C4-2B (cell line): ENCODE measurements around the gene KCNK4.

Experiments
- H3K27ac ChIP-seq: fragments of 450-650 bp; 2 replicates; pipeline ENCODE4 v1.5.1; 2017
- ZFX ChIP-seq: fragments of 450-650 bp; IDR thresholded peaks from 2 replicates; pipeline ENCODE4 v1.6.1; 2017
- TF ChIP-seq, protein P1 (sequence below): fragments of 450-650 bp; conservative IDR thresholded peaks from 2 replicates; pipeline ENCODE4 v1.5.1; 2017; ENCODE audit warnings: mild to moderate bottlenecking

The KCNK4 gene

GRCh38 chr11:64291262-64291751 is at the start of gene KCNK4:
TSS of gene KCNK4 (plus strand) at chr11:64291302. CDS start at chr11:64293019, 1,717 bp downstream.
- TF ChIP-seq, protein P1, sequence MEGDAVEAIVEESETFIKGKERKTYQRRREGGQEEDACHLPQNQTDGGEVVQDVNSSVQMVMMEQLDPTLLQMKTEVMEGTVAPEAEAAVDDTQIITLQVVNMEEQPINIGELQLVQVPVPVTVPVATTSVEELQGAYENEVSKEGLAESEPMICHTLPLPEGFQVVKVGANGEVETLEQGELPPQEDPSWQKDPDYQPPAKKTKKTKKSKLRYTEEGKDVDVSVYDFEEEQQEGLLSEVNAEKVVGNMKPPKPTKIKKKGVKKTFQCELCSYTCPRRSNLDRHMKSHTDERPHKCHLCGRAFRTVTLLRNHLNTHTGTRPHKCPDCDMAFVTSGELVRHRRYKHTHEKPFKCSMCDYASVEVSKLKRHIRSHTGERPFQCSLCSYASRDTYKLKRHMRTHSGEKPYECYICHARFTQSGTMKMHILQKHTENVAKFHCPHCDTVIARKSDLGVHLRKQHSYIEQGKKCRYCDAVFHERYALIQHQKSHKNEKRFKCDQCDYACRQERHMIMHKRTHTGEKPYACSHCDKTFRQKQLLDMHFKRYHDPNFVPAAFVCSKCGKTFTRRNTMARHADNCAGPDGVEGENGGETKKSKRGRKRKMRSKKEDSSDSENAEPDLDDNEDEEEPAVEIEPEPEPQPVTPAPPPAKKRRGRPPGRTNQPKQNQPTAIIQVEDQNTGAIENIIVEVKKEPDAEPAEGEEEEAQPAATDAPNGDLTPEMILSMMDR: no peak
- H3K27ac ChIP-seq: no peak within 1 kb of the TSS

GRCh38 chr11:64241491-64242374 is 49.4 kb upstream of the KCNK4 start:
- TF ChIP-seq, protein P1: no peak
- no peak for TF ChIP-seq ZFX
- peak overlapping the region; percentile 86 for H3K27ac ChIP-seq

GRCh38 chr11:64243236-64243854 is 47.8 kb upstream of the KCNK4 start:
- TF ChIP-seq, protein P1: no peak
- TF ChIP-seq ZFX: no peak
- peak overlapping the region; percentile 86 for H3K27ac ChIP-seq

DNA sequence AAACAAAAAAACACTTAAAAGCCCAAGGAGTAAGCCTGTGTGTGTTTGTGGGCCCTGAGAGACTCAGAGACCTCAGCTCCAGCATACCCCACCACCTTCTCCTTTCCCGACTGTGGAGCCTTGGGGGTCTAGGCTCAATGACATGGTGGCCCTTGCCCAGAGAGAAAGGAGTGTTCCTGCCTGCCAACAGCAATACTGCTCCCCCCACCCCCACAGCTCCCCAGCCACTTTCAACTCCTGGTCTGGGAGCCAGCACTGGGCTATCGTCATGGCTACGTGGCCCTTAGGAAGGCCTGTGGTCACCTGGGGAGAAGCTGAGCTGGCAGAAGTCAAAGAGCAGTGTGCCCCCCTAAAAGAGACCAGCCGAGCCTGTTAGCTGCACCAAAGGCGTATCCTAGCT is 47.0 kb upstream of the KCNK4 start:
- TF ChIP-seq, protein P1: no peak
- no peak for TF ChIP-seq ZFX

GRCh38 chr11:64244966-64245365 is 46.1 kb upstream of the KCNK4 start:
- TF ChIP-seq, protein P1: no peak
- TF ChIP-seq ZFX: no peak
- peak overlapping the region; percentile 97 for H3K27ac ChIP-seq

More for the DNA sequence above, 47.0 kb upstream of the KCNK4 start:
- H3K27ac ChIP-seq: no peak overlapping the region; the same call in 1 of the 2 replicates

DNA sequence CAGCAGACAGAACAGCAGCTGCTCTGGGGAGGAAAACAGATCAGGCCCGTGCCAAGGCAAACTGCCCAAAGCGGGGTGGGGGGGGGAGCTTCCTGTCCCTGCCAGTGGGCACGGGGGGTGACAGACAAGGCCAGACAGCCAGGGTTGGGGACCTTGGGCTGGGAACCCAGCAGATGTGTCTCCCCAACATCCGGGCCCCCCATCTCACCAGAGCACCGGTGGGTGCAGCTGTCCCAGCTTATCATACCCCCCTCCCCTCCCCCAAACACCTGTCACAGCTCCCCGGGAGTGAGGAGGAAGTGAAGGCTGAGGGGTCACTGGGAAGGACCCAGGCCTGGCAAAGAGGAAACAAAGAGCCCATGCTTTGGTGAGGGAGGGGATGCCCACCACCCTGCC is 45.7 kb upstream of the KCNK4 start:
- TF ChIP-seq, protein P1: no peak
- TF ChIP-seq ZFX: no peak
- peak overlapping the region; percentile 97 for H3K27ac ChIP-seq
